Measurements from ENCODE around the gene PRSS50. TPM values are rescaled to one million over a fixed set of nuclear protein-coding genes. Genes with fewer than 3 reads are reported as not detected.

PRSS50 gene
- polyA plus RNA-seq, 1 experiment = not detected

GRCh38 chr3:46692566-46692990, 25.1 kb downstream of the PRSS50 start:
- Histone ChIP-seq H3K27ac (ENCODE audit: low read depth, low read length) (no peak overlapping the region), H3K4me3 (ENCODE audit: low read depth, low read length) (no peak overlapping the region), H3K27me3 (ENCODE audit: control insufficient read depth, insufficient read depth, low read length) (peaks cover 30% of the 10 kb centered on the region), H3K9me3 (ENCODE audit: control insufficient read depth, insufficient read depth, low read length) (no peaks in the 10 kb centered on the region)
- CTCF ChIA-PET = interaction anchor here (0.6 to 2.2 kb wide), 4 partner anchors 13 to 205 kb away, joined by 3 to 8 read pairs (median 4); no protein-coding TSS in a partner anchor
- POLR2A ChIA-PET = interaction anchor here (0.6 kb wide), 1 partner anchor 208 kb away, joined by 3 read pairs; no protein-coding TSS in a partner anchor
- DNase-seq (ENCODE audit: low read depth, low spot score) = no peak
- no peak for TF ChIP-seq CTCF (IDR thresholded peaks at IDR 0.05; ENCODE audit: low read depth, low read length)

- no peaks in the 10 kb centered on the region for H3K9me3 ChIP-seq (ENCODE audit: control insufficient read depth, insufficient read depth, low read length)
- peaks cover 26% of the 10 kb centered on the region for H3K27me3 ChIP-seq (ENCODE audit: control insufficient read depth, insufficient read depth, low read length)
- no peak for DNase-seq (ENCODE audit: low read depth, low spot score)
- no peak for TF ChIP-seq CTCF (IDR thresholded peaks at IDR 0.05; ENCODE audit: low read depth, low read length)
- ChIA-PET CTCF (interaction anchor here (1.8 kb wide), 1 partner anchor 202 kb away, joined by 11 read pairs; no protein-coding TSS in a partner anchor), POLR2A (no interaction called here)
- H3K27ac ChIP-seq (ENCODE audit: low read depth, low read length) = no peak overlapping the region
- no peak overlapping the region for H3K4me3 ChIP-seq (ENCODE audit: low read depth, low read length)
These were observed 26.9 kb downstream of the PRSS50 start for GRCh38 chr3:46690798-46691197.

- CTCF ChIA-PET = no interaction called here
- DNase-seq (ENCODE audit: low read depth, low spot score) = no peak
- Histone ChIP-seq H3K27me3 (ENCODE audit: control insufficient read depth, insufficient read depth, low read length) (peaks cover 20% of the 10 kb centered on the region), H3K4me3 (ENCODE audit: low read depth, low read length) (no peak overlapping the region), H3K27ac (ENCODE audit: low read depth, low read length) (no peak overlapping the region), H3K9me3 (ENCODE audit: control insufficient read depth, insufficient read depth, low read length) (no peaks in the 10 kb centered on the region)
- no peak for TF ChIP-seq CTCF (IDR thresholded peaks at IDR 0.05; ENCODE audit: low read depth, low read length)
- POLR2A ChIA-PET = no interaction called here
These were observed 32.2 kb downstream of the PRSS50 start for GRCh38 chr3:46685446-46685845.

- H3K9me3 ChIP-seq (ENCODE audit: control insufficient read depth, insufficient read depth, low read length) = no peaks in the 10 kb centered on the region
- no peak for DNase-seq (ENCODE audit: low read depth, low spot score)
- POLR2A ChIA-PET = no interaction called here
- TF ChIP-seq CTCF (IDR thresholded peaks at IDR 0.05; ENCODE audit: low read depth, low read length) = no peak
- no peak overlapping the region for H3K27ac ChIP-seq (ENCODE audit: low read depth, low read length)
- no peak overlapping the region for H3K4me3 ChIP-seq (ENCODE audit: low read depth, low read length)
- CTCF ChIA-PET = no interaction called here
- H3K27me3 ChIP-seq (ENCODE audit: control insufficient read depth, insufficient read depth, low read length) = peaks cover 19% of the 10 kb centered on the region
These were observed 32.8 kb downstream of the PRSS50 start for GRCh38 chr3:46684891-46685290.

- no peak for TF ChIP-seq CTCF (IDR thresholded peaks at IDR 0.05; ENCODE audit: low read depth, low read length)
- ChIA-PET CTCF (no interaction called here), POLR2A (no interaction called here)
These were observed 34.7 kb downstream of the PRSS50 start for GRCh38 chr3:46682974-46683373.

More at GRCh38 chr3:46682974-46683373, 34.7 kb downstream of the PRSS50 start:
- DNase-seq (ENCODE audit: low read depth, low spot score) = no peak
- H3K4me3 ChIP-seq (ENCODE audit: low read depth, low read length) = no peak overlapping the region
- no peak overlapping the region for H3K27ac ChIP-seq (ENCODE audit: low read depth, low read length)
- H3K27me3 ChIP-seq (ENCODE audit: control insufficient read depth, insufficient read depth, low read length) = peaks cover 15% of the 10 kb centered on the region
- no peaks in the 10 kb centered on the region for H3K9me3 ChIP-seq (ENCODE audit: control insufficient read depth, insufficient read depth, low read length)

All from AG04450 (cell line).